Kidney epithelial cell (primary cell): Measurements from ENCODE around the gene PDE11A. TPM values are rescaled to one million over a fixed set of nuclear protein-coding genes. Genes with fewer than 3 reads are reported as not detected.

Source experiments
- DNase-seq: peaks from one replicate; pipeline ENCODE4 v3.0.0-alpha.2; 2010; ENCODE audit warnings: low read depth
- H3K27me3 ChIP-seq: 2 replicates; pipeline ENCODE4 v1.6.0; 2011; ENCODE audit warnings: low read length; ENCODE audit not compliant: control insufficient read depth, insufficient read depth
- H3K36me3 ChIP-seq: 2 replicates; pipeline ENCODE4 v1.5.1; 2011; ENCODE audit warnings: low read length; ENCODE audit not compliant: control insufficient read depth, insufficient read depth
- H3K4me3 ChIP-seq: 2 replicates; pipeline ENCODE4 v1.5.1; 2011; ENCODE audit warnings: low read depth, mild to moderate bottlenecking, control low read depth, low read length
- total RNA-seq: library from RNA; depleted of rRNA; stranded (reverse); fragments of >200 nt; gene quantifications from 2 replicates; pipeline ENCODE4 v1.2.3, GENCODE V29; 2015
- TF ChIP-seq, protein P1 (sequence below): IDR thresholded peaks from 2 replicates; pipeline ENCODE4 v1.5.1; 2011; ENCODE audit warnings: mild to moderate bottlenecking, moderate library complexity, low read length, control low read depth, inconsistent platforms; ENCODE audit not compliant: insufficient read depth, poor library complexity, severe bottlenecking

PDE11A gene
- total RNA-seq, 1 donor from 2014 or later: 0.13 TPM

DNA sequence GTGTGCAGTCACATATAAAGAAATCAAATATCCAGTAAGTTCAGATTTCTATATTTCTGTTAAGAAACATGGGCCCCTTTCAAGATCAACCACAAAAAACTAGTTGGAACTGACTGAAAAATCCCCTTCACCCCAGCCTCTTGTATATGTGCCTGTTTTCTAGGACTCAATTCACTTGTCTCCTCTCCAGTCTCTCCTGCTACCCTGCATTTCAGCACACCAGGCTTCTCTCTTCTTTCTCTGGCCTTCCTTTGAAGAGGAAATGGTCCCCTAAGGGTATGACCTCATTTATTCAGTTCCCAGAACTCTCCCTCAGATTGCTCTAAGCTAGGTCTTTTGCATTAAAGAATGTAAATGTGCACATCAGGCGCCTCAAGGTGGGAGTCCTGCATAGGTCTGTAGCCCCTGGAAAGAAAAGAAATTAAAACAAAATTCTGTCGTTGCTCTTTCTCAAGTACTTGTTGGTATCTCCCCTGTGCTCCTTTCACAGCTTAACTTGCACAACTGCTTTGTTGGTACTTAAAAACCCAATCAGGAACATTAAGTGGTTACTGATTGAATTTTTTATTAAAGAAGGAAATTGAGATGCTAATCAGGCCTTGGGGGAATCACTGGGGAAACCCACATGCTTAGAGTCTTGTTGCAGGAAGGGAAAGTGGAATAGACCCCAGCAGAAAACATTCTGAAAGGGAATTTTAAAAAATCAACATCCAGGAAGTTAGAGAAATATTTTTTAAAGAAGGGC lies 401.6 kb downstream of the PDE11A start:
- H3K27me3 ChIP-seq: no peaks in the 10 kb centered on the region
- no peak for DNase-seq
- no peaks in the 10 kb centered on the region for H3K36me3 ChIP-seq
- TF ChIP-seq, protein P1, sequence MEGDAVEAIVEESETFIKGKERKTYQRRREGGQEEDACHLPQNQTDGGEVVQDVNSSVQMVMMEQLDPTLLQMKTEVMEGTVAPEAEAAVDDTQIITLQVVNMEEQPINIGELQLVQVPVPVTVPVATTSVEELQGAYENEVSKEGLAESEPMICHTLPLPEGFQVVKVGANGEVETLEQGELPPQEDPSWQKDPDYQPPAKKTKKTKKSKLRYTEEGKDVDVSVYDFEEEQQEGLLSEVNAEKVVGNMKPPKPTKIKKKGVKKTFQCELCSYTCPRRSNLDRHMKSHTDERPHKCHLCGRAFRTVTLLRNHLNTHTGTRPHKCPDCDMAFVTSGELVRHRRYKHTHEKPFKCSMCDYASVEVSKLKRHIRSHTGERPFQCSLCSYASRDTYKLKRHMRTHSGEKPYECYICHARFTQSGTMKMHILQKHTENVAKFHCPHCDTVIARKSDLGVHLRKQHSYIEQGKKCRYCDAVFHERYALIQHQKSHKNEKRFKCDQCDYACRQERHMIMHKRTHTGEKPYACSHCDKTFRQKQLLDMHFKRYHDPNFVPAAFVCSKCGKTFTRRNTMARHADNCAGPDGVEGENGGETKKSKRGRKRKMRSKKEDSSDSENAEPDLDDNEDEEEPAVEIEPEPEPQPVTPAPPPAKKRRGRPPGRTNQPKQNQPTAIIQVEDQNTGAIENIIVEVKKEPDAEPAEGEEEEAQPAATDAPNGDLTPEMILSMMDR: no peak
- no peak overlapping the region for H3K4me3 ChIP-seq

GRCh38 chr2:177669625-177670330 lies 402.8 kb downstream of the PDE11A start:
- no peak overlapping the region for H3K4me3 ChIP-seq
- DNase-seq: no peak
- H3K36me3 ChIP-seq: no peaks in the 10 kb centered on the region
- H3K27me3 ChIP-seq: no peaks in the 10 kb centered on the region
- TF ChIP-seq, protein P1: no peak

DNA sequence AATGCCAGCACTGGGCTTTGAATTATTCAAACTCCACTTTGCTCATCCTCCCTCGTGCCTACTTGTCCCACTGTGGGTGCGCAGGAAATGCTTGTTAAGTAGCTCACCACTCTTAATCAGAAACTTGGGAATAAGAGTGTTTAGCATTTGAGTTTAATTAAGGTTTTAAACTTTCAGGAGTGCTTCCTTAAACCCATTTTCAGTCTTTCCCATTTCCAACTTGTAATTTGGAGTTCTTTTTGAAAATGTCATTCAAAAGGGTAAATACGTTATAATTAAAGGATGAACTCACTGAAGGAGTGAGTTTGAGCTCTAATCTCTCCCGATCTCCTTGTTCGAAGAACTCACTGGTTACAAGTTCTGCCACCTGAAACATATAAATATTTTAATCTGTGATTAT lies 403.4 kb downstream of the PDE11A start:
- H3K36me3 ChIP-seq: no peaks in the 10 kb centered on the region

GRCh38 chr2:177668617-177669016 lies 404.0 kb downstream of the PDE11A start:
- DNase-seq: no peak
- H3K36me3 ChIP-seq: no peaks in the 10 kb centered on the region
- no peak overlapping the region for H3K4me3 ChIP-seq
- H3K27me3 ChIP-seq: no peaks in the 10 kb centered on the region
- TF ChIP-seq, protein P1: no peak

More for the DNA sequence above, 403.4 kb downstream of the PDE11A start:
- no peaks in the 10 kb centered on the region for H3K27me3 ChIP-seq
- H3K4me3 ChIP-seq: no peak overlapping the region
- DNase-seq: no peak
- TF ChIP-seq, protein P1: no peak

DNA sequence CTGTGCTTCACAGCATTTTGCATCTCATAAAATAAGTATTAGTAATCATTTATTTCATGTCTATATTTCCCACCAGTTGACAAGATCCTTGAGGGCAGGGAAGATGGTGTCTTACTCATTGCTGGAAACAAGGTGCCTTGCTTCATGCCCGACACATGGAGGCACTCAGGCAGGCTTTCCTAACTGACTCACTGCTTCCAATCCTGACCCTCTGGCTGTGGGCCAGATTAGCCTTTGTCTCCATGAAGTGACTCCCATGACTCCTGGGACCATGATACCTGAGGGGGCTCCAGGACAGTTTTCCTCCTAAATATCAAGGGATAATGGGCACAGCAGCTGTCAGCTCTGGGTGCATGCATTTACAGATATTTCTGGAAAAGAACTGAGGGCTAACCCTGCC lies 405.0 kb downstream of the PDE11A start:
- H3K36me3 ChIP-seq: no peaks in the 10 kb centered on the region
- TF ChIP-seq, protein P1: no peak
- no peaks in the 10 kb centered on the region for H3K27me3 ChIP-seq
- no peak overlapping the region for H3K4me3 ChIP-seq
- DNase-seq: no peak

- H3K27me3 ChIP-seq: no peaks in the 10 kb centered on the region
- TF ChIP-seq, protein P1: no peak
- DNase-seq: no peak
- H3K4me3 ChIP-seq: no peak overlapping the region
- H3K36me3 ChIP-seq: no peaks in the 10 kb centered on the region
Measured at GRCh38 chr2:177666408-177666807, 406.2 kb downstream of the PDE11A start.
